Endothelial cell of umbilical vein (primary cell): ENCODE measurements around the gene GSTK1. TPM values are rescaled to one million over a fixed set of nuclear protein-coding genes. Genes with fewer than 3 reads are reported as not detected.

ENCODE experiments used
- BruUV-seq: library from RNA; stranded (reverse); fragments of 400-500 nt; replicated peaks from 2 replicates; lab custom pipeline; 2021; lab: Mats Ljungman, UMichigan
- CTCF ChIA-PET: fragments of 300-600, 350-600 bp; sonication (Branson Sonifier 250); formaldehyde crosslinking; loops from one replicate; lab custom pipeline; 2021; ENCODE audit warnings: antibody characterized with exemption, inconsistent platforms; lab: Charles Lee
- POLR2A ChIA-PET: fragments of 300-600, 350-600 bp; sonication (Branson Sonifier 250); formaldehyde crosslinking; loops from one replicate; lab custom pipeline; 2021; ENCODE audit warnings: antibody characterized with exemption, inconsistent platforms; lab: Charles Lee
- DNase-seq: peaks from one replicate; pipeline ENCODE4 v3.0.0-alpha.2; 2011; ENCODE audit warnings: low read depth, low spot score
- FAIRE-seq: peaks from 2 replicates; lab custom pipeline; 2011; peaks lifted over from hg19 to GRCh38; lab: Jason Lieb, UNC
- H2AFZ ChIP-seq: 2 replicates; pipeline ENCODE4 v1.6.0; 2012; ENCODE audit warnings: low read depth, low read length, control low read depth, inconsistent platforms
- H3K27ac ChIP-seq: 2 replicates; pipeline ENCODE4 v1.5.1; 2011; ENCODE audit warnings: low read depth, mild to moderate bottlenecking, control low read depth, low read length, moderate library complexity; ENCODE audit not compliant: insufficient read depth
- H3K27me3 ChIP-seq, 2 experiments: 2 replicates each; pipeline versions ENCODE4 v1.6.0 to v1.6.1; 2011; ENCODE audit warnings: low read length in 2 of 2, mixed read lengths in 1 of 2; ENCODE audit not compliant: control insufficient read depth in 2 of 2, insufficient read depth in 2 of 2
- H3K36me3 ChIP-seq, 2 experiments: 2 replicates in 1 of 2; 3 replicates in 1 of 2; pipeline ENCODE4 v1.5.1; 2011; ENCODE audit warnings: low read length in 2 of 2, mild to moderate bottlenecking in 1 of 2, moderate library complexity in 1 of 2; ENCODE audit not compliant: control insufficient read depth in 2 of 2, insufficient read depth in 2 of 2; ENCODE audit errors: extremely low read depth in 1 of 2
- H3K4me1 ChIP-seq: 3 replicates; pipeline ENCODE4 v1.5.1; 2011; ENCODE audit warnings: mild to moderate bottlenecking, low read length; ENCODE audit not compliant: control insufficient read depth, insufficient read depth; ENCODE audit errors: extremely low read depth
- H3K4me2 ChIP-seq: 2 replicates; pipeline ENCODE4 v1.6.1; 2011; ENCODE audit warnings: low read length, control low read depth, mixed read lengths; ENCODE audit not compliant: insufficient read depth
- H3K4me3 ChIP-seq, 3 experiments: fragments of 200-600 bp in 1 of 3; sonication (generic), shearing (Covaris generic) in 1 of 3; replicated peaks in 1 of 3; 2 replicates each; pipeline ENCODE4 v1.5.1; 2011 to 2016; ENCODE audit warnings: control low read depth in 3 of 3, low read length in 3 of 3, mild to moderate bottlenecking in 2 of 3, inconsistent platforms in 1 of 3, low read depth in 1 of 3, moderate library complexity in 1 of 3; ENCODE audit not compliant: insufficient read depth in 1 of 3
- H3K79me2 ChIP-seq: 2 replicates; pipeline ENCODE4 v1.6.0; 2012; ENCODE audit warnings: low read length, inconsistent platforms; ENCODE audit not compliant: control insufficient read depth, insufficient read depth
- H3K9ac ChIP-seq: replicated peaks from 2 replicates; pipeline ENCODE3; 2011; ENCODE audit warnings: low read length, control low read depth; ENCODE audit not compliant: insufficient read depth; ENCODE audit errors: extremely low read depth
- H3K9me1 ChIP-seq: replicated peaks from 3 replicates; pipeline ENCODE4 v1.6.0; 2011; ENCODE audit warnings: mild to moderate bottlenecking, low read length; ENCODE audit not compliant: control insufficient read depth, insufficient read depth; ENCODE audit errors: extremely low read depth
- H3K9me3 ChIP-seq: replicated peaks from 2 replicates; pipeline ENCODE4 v1.5.1; 2012; ENCODE audit warnings: low read length, inconsistent platforms; ENCODE audit not compliant: control insufficient read depth, insufficient read depth
- H4K20me1 ChIP-seq: replicated peaks from 2 replicates; pipeline ENCODE3; 2011; ENCODE audit warnings: mild to moderate bottlenecking, low read length; ENCODE audit not compliant: control insufficient read depth, insufficient read depth; ENCODE audit errors: extremely low read depth
- EZH2 ChIP-seq: IDR thresholded peaks from 2 replicates; pipeline ENCODE4 v1.6.1; 2012; ENCODE audit warnings: borderline replicate concordance, low read depth, mild to moderate bottlenecking, moderate library complexity, low read length, inconsistent platforms; ENCODE audit not compliant: severe bottlenecking
- FOS ChIP-seq: IDR thresholded peaks from 2 replicates; pipeline ENCODE4 v1.6.1; 2011; ENCODE audit warnings: mild to moderate bottlenecking, low read length, moderate library complexity, borderline replicate concordance; ENCODE audit not compliant: insufficient read depth
- GATA2 ChIP-seq: IDR thresholded peaks from 2 replicates; pipeline ENCODE4 v1.7.0; 2011; ENCODE audit warnings: low read depth, mild to moderate bottlenecking, moderate library complexity, mixed read lengths, low read length; ENCODE audit not compliant: insufficient read length, insufficient read depth
- JUN ChIP-seq: IDR thresholded peaks from 2 replicates; pipeline ENCODE4 v1.6.1; 2011; ENCODE audit warnings: borderline replicate concordance, low read depth; ENCODE audit not compliant: insufficient read length, insufficient read depth
- MYC ChIP-seq: IDR thresholded peaks from one replicate; pipeline ENCODE4 v1.6.1; 2011; ENCODE audit warnings: mild to moderate bottlenecking, low read depth, low read length
- POLR2A ChIP-seq: IDR thresholded peaks from 2 replicates; pipeline ENCODE4 v1.6.1; 2012; ENCODE audit warnings: low read depth, mild to moderate bottlenecking, control low read depth, low read length
- POLR2AphosphoS5 ChIP-seq: IDR thresholded peaks from 2 replicates; pipeline ENCODE4 v1.6.1; 2012; ENCODE audit warnings: low read depth, mild to moderate bottlenecking, control low read depth, low read length, moderate library complexity; ENCODE audit not compliant: insufficient read depth
- dilution Hi-C: fragments of 300-500 bp; cut with MboI; formaldehyde crosslinking; loops from one replicate; pipeline ENCODE4 v1.15.0; 2019; ENCODE audit warnings: low sequenced_read_pairs; ENCODE audit not compliant: extremely low pct_ligation_motif_present
- intact Hi-C: fragments of 100-400 bp; cut with micrococcal nuclease; formaldehyde crosslinking; loops from one replicate; pipeline ENCODE4 v1.10.0; 2022
- polyA plus RNA-seq, 4 experiments: library from polyadenylated mRNA; depleted of rRNA in 3 of 4; stranded (reverse) in 3 of 4; unstranded in 1 of 4; fragments of >200 nt; gene quantifications; 2 replicates each; pipeline versions ENCODE4 v1.2.1 to v1.2.3, GENCODE V29; 2011 to 2012; ENCODE audit warnings: missing spikeins in 1 of 4
- total RNA-seq: library from RNA; stranded (reverse); gene quantifications from 2 replicates; pipeline ENCODE4 v1.2.3, GENCODE V29; 2021
- TF ChIP-seq, protein P1 (sequence below), 2 donors: IDR thresholded peaks; 1 replicate in 1 of 2; 2 replicates in 1 of 2; pipeline ENCODE4 v1.5.1; 2011; ENCODE audit warnings: low read length in 2 of 2, mild to moderate bottlenecking in 2 of 2, moderate library complexity in 2 of 2, control low read depth in 1 of 2, inconsistent platforms in 1 of 2, low read depth in 1 of 2; ENCODE audit not compliant: insufficient read depth in 1 of 2; ENCODE audit errors: extremely low read depth in 1 of 2
- TF ChIP-seq, protein P2 (sequence below): IDR thresholded peaks from 2 replicates; pipeline ENCODE4 v1.6.1; 2011; ENCODE audit not compliant: insufficient read depth, insufficient read length

GSTK1 gene
- total and polyA plus RNA-seq, 2 donors (not counting 3 experiments of a cell fraction or from before 2014, with no cell fraction given), result 119 to 132 TPM

GRCh38 chr7:143223784-143224183 is 39.5 kb upstream of the GSTK1 start:
- no peaks in the 10 kb centered on the region for H4K20me1 ChIP-seq
- ChIA-PET CTCF (interaction anchor here (1.3 to 10.8 kb wide), 3 partner anchors 9 to 213 kb away, joined by 3 to 967 read pairs (median 28); no protein-coding TSS in a partner anchor), POLR2A (no interaction called here)
- no peaks in the 10 kb centered on the region for H3K4me1 ChIP-seq
- TF ChIP-seq GATA2, result no peak
- no peak overlapping the region for H3K9ac ChIP-seq
- intact Hi-C loops, result no loop called here
- no peak overlapping the region for H3K27ac ChIP-seq
- dilution Hi-C loops, result loop anchor here (25.0 kb wide), 1 partner anchor 211 kb away; no protein-coding TSS in a partner anchor
- H3K4me3 ChIP-seq, result no peak overlapping the region
- BruUV-seq, result no TSS peak
- H3K9me1 ChIP-seq, result no peaks in the 10 kb centered on the region
- no peak for FAIRE-seq
- no peak overlapping the region for H2AFZ ChIP-seq
- no peaks in the 10 kb centered on the region for H3K9me3 ChIP-seq
- no peaks in the 10 kb centered on the region for H3K79me2 ChIP-seq
- no peak overlapping the region for H3K4me2 ChIP-seq
- no peaks in the 10 kb centered on the region for H3K36me3 ChIP-seq
- no peak for DNase-seq
- H3K27me3 ChIP-seq, result peaks cover 18 to 34% of the 10 kb centered on the region in 2 experiments

- no peak overlapping the region for H2AFZ ChIP-seq
- no peak for TF ChIP-seq GATA2
- no peak for TF ChIP-seq JUN
- TF ChIP-seq POLR2AphosphoS5, result no peak
- TF ChIP-seq, protein P1, sequence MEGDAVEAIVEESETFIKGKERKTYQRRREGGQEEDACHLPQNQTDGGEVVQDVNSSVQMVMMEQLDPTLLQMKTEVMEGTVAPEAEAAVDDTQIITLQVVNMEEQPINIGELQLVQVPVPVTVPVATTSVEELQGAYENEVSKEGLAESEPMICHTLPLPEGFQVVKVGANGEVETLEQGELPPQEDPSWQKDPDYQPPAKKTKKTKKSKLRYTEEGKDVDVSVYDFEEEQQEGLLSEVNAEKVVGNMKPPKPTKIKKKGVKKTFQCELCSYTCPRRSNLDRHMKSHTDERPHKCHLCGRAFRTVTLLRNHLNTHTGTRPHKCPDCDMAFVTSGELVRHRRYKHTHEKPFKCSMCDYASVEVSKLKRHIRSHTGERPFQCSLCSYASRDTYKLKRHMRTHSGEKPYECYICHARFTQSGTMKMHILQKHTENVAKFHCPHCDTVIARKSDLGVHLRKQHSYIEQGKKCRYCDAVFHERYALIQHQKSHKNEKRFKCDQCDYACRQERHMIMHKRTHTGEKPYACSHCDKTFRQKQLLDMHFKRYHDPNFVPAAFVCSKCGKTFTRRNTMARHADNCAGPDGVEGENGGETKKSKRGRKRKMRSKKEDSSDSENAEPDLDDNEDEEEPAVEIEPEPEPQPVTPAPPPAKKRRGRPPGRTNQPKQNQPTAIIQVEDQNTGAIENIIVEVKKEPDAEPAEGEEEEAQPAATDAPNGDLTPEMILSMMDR (IDR thresholded peaks at IDR 0.05; ENCODE audit: extremely low read depth in 1 of 2, insufficient read depth in 1 of 2, low read depth in 1 of 2, low read length in 2 of 2), result no peak
- TF ChIP-seq POLR2A, result no peak
- TF ChIP-seq, protein P2, sequence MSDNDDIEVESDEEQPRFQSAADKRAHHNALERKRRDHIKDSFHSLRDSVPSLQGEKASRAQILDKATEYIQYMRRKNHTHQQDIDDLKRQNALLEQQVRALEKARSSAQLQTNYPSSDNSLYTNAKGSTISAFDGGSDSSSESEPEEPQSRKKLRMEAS, result no peak
- TF ChIP-seq FOS, result no peak
- TF ChIP-seq MYC, result no peak
- TF ChIP-seq EZH2, result no peak
- H3K9ac ChIP-seq, result no peak overlapping the region
- H3K4me3 ChIP-seq, result no peak overlapping the region
- H3K9me3 ChIP-seq, result no peaks in the 10 kb centered on the region
- ChIA-PET POLR2A (no interaction called here), CTCF (interaction anchor here (1.3 to 1.9 kb wide), 3 partner anchors 10 to 15 kb away, joined by 3 to 28 read pairs (median 5); no protein-coding TSS in a partner anchor)
- H3K9me1 ChIP-seq, result no peaks in the 10 kb centered on the region
- H3K27ac ChIP-seq, result no peak overlapping the region
- FAIRE-seq (no peak), DNase-seq (no peak)
- no peaks in the 10 kb centered on the region for H3K4me1 ChIP-seq
- no peaks in the 10 kb centered on the region for H3K79me2 ChIP-seq
- no TSS peak for BruUV-seq
- H4K20me1 ChIP-seq, result no peaks in the 10 kb centered on the region
- no peaks in the 10 kb centered on the region for H3K36me3 ChIP-seq
- dilution Hi-C loops, result no loop called here
- intact Hi-C loops, result no loop called here
- peaks cover 23 to 32% of the 10 kb centered on the region in 2 experiments for H3K27me3 ChIP-seq
- H3K4me2 ChIP-seq, result no peak overlapping the region
These were observed 38.2 kb upstream of the GSTK1 start for GRCh38 chr7:143225047-143225446.
